K562 (cell line): ENCODE measurements around the gene LZTR1. TPM values are rescaled to one million over a fixed set of nuclear protein-coding genes. Genes with fewer than 3 reads are reported as not detected.

ENCODE experiments used
- ARHGAP35 ChIP-seq: fragments of 450-650 bp; IDR thresholded peaks from 2 replicates; pipeline ENCODE4 v1.6.1; 2018; ENCODE audit not compliant: partially characterized antibody
- ATF2 ChIP-seq: sonication (generic); formaldehyde crosslinking; IDR thresholded peaks from 2 replicates; pipeline ENCODE4 v1.8.1; 2022; ENCODE audit warnings: missing genetic modification reagents
- CAMTA2 ChIP-seq: fragments of 250-450 bp; sonication (Bioruptor Pico); conservative IDR thresholded peaks from 2 replicates; pipeline ENCODE4 v1.5.1; 2022
- CBX3 ChIP-seq, 2 experiments: IDR thresholded peaks; 1 replicate in 1 of 2; 2 replicates in 1 of 2; pipeline ENCODE4 v1.6.1; 2012; ENCODE audit warnings: inconsistent platforms in 2 of 2, low read length in 2 of 2, borderline replicate concordance in 1 of 2, control low read depth in 1 of 2
- DNMT1 ChIP-seq: fragments of 450-650 bp; IDR thresholded peaks from 2 replicates; pipeline ENCODE4 v1.6.1; 2016; ENCODE audit warnings: antibody characterized with exemption, mild to moderate bottlenecking
- HDGF ChIP-seq: fragments of 450-650 bp; IDR thresholded peaks from 2 replicates; pipeline ENCODE4 v1.6.1; 2016
- HMGN3 ChIP-seq: IDR thresholded peaks from 2 replicates; pipeline ENCODE4 v1.6.1; 2011; ENCODE audit warnings: borderline replicate concordance, low read depth, mild to moderate bottlenecking, mixed read lengths, low read length; ENCODE audit not compliant: insufficient read length; ENCODE audit errors: extremely low read depth
- KDM4B ChIP-seq, 2 experiments: fragments of 450-650 bp in 1 of 2; sonication (generic) in 1 of 2; IDR thresholded peaks; 2 replicates each; pipeline ENCODE4 v1.6.1; 2016 to 2017; ENCODE audit warnings: borderline replicate concordance in 2 of 2, antibody characterized with exemption in 1 of 2, low read depth in 1 of 2, mild to moderate bottlenecking in 1 of 2
- MAFK ChIP-seq: IDR thresholded peaks from 2 replicates; pipeline ENCODE4 v1.6.1; 2011; ENCODE audit warnings: low read length, improper control_type of control experiment
- NR2F6 ChIP-seq: fragments of 450-650 bp; formaldehyde crosslinking; IDR thresholded peaks from 2 replicates; pipeline ENCODE4 v1.4.0; 2020; ENCODE audit warnings: mild to moderate bottlenecking
- RFX1 ChIP-seq: fragments of 450-650 bp; IDR thresholded peaks from 2 replicates; pipeline ENCODE4 v1.6.1; 2016; ENCODE audit warnings: mild to moderate bottlenecking, moderate library complexity
- U2AF1 ChIP-seq: fragments of 200-400 bp; formaldehyde crosslinking; optimal IDR thresholded peaks from 2 replicates; pipeline ENCODE3; 2017; ENCODE audit warnings: mild to moderate bottlenecking, low read depth, low read length, moderate library complexity
- ZNF134 ChIP-seq: fragments of 250-450 bp; sonication (Bioruptor Pico); conservative IDR thresholded peaks from 2 replicates; pipeline ENCODE4 v1.4.0; 2020
- ZNF143 ChIP-seq: sonication (generic); formaldehyde crosslinking; IDR thresholded peaks from 2 replicates; pipeline ENCODE4 v1.9.0; 2022; ENCODE audit warnings: mild to moderate bottlenecking, missing genetic modification reagents
- ZNF217 ChIP-seq: sonication (generic); formaldehyde crosslinking; IDR thresholded peaks from 2 replicates; pipeline ENCODE4 v1.8.0; 2022; ENCODE audit warnings: mild to moderate bottlenecking, missing genetic modification reagents
- ZNF23 ChIP-seq: fragments of 250-450 bp; sonication (Bioruptor Pico); IDR thresholded peaks from 2 replicates; pipeline ENCODE4 v1.4.0; 2020; ENCODE audit warnings: mild to moderate bottlenecking
- ZNF324 ChIP-seq: fragments of 250-450 bp; sonication (Bioruptor Pico); IDR thresholded peaks from 2 replicates; pipeline ENCODE4 v1.4.0; 2020; ENCODE audit warnings: mild to moderate bottlenecking
- ZNF41 ChIP-seq: fragments of 250-450 bp; sonication (Bioruptor Pico); conservative IDR thresholded peaks from 2 replicates; pipeline ENCODE4 v1.4.0; 2020; ENCODE audit warnings: mild to moderate bottlenecking
- ZNF717 ChIP-seq: fragments of 250-450 bp; sonication (Bioruptor Pico); IDR thresholded peaks from 2 replicates; pipeline ENCODE4 v1.5.0; 2021
- polyA plus RNA-seq, 8 experiments: library from polyadenylated mRNA; depleted of rRNA in 4 of 8; stranded (reverse) in 5 of 8; unstranded in 3 of 8; fragments of >200 nt; fragmentation: Nextera tagmentation in 2 of 8; fragmentation: Illumina TruSeq in 1 of 8; extraction: Ambion mirVana in 2 of 8; extraction: Trizol in 1 of 8; gene quantifications; 2 replicates each; pipeline versions ENCODE4 v1.2.1 to v1.2.3, GENCODE V29; 2011 to 2014; ENCODE audit warnings: inconsistent platforms in 1 of 8, missing spikeins in 1 of 8
- total RNA-seq, 7 experiments: library from RNA; depleted of rRNA in 6 of 7; stranded (reverse); fragments of >200 nt in 6 of 7; fragmentation: Illumina TruSeq in 2 of 7; extraction: Trizol in 2 of 7; gene quantifications; 2 replicates each; pipeline versions ENCODE4 v1.2.1 to v1.2.3, GENCODE V29; 2011 to 2021; ENCODE audit warnings: low replicate concordance in 1 of 7
- TF ChIP-seq, protein P1 (sequence below): fragments of 450-650 bp; conservative IDR thresholded peaks from 2 replicates; pipeline ENCODE4 v1.6.1; 2016; ENCODE audit warnings: missing genetic modification characterization, low read depth, mild to moderate bottlenecking, control low read depth, missing compliant biosample characterization
- TF ChIP-seq, protein P2 (sequence below): sonication (generic); formaldehyde crosslinking; IDR thresholded peaks from 2 replicates; pipeline ENCODE4 v1.8.0; 2022; ENCODE audit warnings: mild to moderate bottlenecking, missing genetic modification reagents
- TF ChIP-seq, protein P3 (sequence below): sonication (generic); formaldehyde crosslinking; IDR thresholded peaks from 2 replicates; pipeline ENCODE4 v1.8.1; 2023; ENCODE audit warnings: mild to moderate bottlenecking, missing genetic modification reagents, moderate library complexity
- TF ChIP-seq, protein P4 (sequence below): fragments of 250-450 bp; sonication (Bioruptor Pico); IDR thresholded peaks from 2 replicates; pipeline ENCODE4 v1.5.0; 2020; ENCODE audit warnings: mild to moderate bottlenecking, borderline replicate concordance

The LZTR1 gene
- total and polyA plus RNA-seq, 9 of the 15 experiments (the other 6 are each of a cell fraction or from before 2014, with no cell fraction given) = 2.2 to 135 (median 63.0) TPM

DNA sequence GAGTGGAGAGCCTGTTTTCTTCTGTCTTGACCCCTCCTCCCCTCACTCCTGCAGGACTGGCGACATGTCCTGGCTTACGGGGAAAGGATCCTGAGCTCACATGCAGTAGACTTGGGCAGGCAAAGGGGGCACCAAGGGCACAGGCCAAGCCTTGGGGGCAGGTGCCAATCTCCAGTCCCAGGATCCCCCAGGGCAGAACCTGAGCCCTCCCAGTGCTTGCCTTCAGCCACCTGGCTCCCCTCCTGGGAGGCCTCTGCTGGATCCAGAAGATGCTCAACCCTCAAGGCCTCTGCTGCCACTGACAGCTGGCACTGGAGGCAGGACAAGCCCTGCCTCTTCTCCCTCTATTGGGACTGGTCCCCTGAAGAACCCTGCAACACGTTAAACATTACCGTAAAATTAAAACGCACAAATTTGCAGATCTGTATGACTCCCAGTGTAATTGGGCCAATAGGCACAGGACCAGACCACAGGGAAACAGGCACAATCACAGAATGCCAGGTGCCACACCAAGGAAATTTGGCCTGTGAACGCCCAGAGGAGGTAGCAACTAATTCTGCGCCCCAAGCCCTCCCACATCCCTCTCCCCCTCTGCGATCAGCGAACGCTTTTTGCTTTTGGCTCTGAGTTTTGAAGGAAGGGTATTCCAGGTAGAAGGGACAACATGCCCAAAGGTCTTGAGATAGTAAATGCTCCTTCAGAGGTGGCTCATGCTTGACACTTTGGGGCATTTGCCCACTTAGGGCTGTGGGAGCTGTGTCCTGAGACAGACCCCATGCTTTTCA lies 967 bp upstream of the LZTR1 start (continued):
- TF ChIP-seq KDM4B (IDR thresholded peaks at IDR 0.05; ENCODE audit: borderline replicate concordance in 2 of 2, low read depth in 1 of 2) (no peak), ZNF217 (no peak), ZNF143 (CRISPR knock-in tag) (no peak), CAMTA2 (CRISPR knock-in tag) (no peak), CBX3 (IDR thresholded peaks at IDR 0.05; ENCODE audit: borderline replicate concordance in 1 of 2, low read length in 2 of 2) (no peak), NR2F6 (CRISPR knock-in tag) (0 out of 2 replicates have a peak, but pooled peaks have one; percentile 18), HDGF (no peak), RFX1 (no peak), HMGN3 (no peak), ARHGAP35 (no peak), ZNF23 (CRISPR knock-in tag) (no peak), ZNF41 (CRISPR knock-in tag) (no peak), ZNF717 (CRISPR knock-in tag) (no peak), U2AF1 (no peak), DNMT1 (no peak), ZNF324 (CRISPR knock-in tag) (no peak), MAFK (no peak; the same call in 1 of the 2 replicates), ZNF134 (CRISPR knock-in tag) (no peak), ATF2 (CRISPR knock-in tag) (no peak)
- TF ChIP-seq, protein P1, sequence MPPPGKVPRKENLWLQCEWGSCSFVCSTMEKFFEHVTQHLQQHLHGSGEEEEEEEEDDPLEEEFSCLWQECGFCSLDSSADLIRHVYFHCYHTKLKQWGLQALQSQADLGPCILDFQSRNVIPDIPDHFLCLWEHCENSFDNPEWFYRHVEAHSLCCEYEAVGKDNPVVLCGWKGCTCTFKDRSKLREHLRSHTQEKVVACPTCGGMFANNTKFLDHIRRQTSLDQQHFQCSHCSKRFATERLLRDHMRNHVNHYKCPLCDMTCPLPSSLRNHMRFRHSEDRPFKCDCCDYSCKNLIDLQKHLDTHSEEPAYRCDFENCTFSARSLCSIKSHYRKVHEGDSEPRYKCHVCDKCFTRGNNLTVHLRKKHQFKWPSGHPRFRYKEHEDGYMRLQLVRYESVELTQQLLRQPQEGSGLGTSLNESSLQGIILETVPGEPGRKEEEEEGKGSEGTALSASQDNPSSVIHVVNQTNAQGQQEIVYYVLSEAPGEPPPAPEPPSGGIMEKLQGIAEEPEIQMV (tag) = no peak
- TF ChIP-seq, protein P2, sequence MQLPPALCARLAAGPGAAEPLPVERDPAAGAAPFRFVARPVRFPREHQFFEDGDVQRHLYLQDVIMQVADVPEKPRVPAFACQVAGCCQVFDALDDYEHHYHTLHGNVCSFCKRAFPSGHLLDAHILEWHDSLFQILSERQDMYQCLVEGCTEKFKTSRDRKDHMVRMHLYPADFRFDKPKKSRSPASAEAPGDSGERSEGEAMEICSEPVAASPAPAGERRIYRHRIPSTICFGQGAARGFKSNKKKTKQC (CRISPR knock-in tag) = no peak
- TF ChIP-seq, protein P3, sequence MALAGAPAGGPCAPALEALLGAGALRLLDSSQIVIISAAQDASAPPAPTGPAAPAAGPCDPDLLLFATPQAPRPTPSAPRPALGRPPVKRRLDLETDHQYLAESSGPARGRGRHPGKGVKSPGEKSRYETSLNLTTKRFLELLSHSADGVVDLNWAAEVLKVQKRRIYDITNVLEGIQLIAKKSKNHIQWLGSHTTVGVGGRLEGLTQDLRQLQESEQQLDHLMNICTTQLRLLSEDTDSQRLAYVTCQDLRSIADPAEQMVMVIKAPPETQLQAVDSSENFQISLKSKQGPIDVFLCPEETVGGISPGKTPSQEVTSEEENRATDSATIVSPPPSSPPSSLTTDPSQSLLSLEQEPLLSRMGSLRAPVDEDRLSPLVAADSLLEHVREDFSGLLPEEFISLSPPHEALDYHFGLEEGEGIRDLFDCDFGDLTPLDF = no peak
- TF ChIP-seq, protein P4, sequence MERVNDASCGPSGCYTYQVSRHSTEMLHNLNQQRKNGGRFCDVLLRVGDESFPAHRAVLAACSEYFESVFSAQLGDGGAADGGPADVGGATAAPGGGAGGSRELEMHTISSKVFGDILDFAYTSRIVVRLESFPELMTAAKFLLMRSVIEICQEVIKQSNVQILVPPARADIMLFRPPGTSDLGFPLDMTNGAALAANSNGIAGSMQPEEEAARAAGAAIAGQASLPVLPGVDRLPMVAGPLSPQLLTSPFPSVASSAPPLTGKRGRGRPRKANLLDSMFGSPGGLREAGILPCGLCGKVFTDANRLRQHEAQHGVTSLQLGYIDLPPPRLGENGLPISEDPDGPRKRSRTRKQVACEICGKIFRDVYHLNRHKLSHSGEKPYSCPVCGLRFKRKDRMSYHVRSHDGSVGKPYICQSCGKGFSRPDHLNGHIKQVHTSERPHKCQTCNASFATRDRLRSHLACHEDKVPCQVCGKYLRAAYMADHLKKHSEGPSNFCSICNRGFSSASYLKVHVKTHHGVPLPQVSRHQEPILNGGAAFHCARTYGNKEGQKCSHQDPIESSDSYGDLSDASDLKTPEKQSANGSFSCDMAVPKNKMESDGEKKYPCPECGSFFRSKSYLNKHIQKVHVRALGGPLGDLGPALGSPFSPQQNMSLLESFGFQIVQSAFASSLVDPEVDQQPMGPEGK (CRISPR knock-in tag) = no peak
